Right lobe of liver (tissue), 6 donors: Measurements from ENCODE around the gene ENOX1. TPM values are rescaled to one million over a fixed set of nuclear protein-coding genes. Genes with fewer than 3 reads are reported as not detected.
A peak's percentile ranks its signal among the peaks of the same experiment; 100 is the strongest.

ENCODE experiments used
- ATAC-seq, 4 donors: fragments of 200-7000 bp; cut with Tn5 transposase; one replicate each; pipeline ENCODE4 v1.9.1; 2020; ENCODE audit warnings: mild to moderate bottlenecking in 4 of 4, moderate library complexity in 4 of 4
- DNase-seq, 3 donors: peaks; one replicate each; pipeline ENCODE4 v3.0.0-alpha.2; 2020
- H3K27ac ChIP-seq, 3 donors: fragments of 200-600 bp; one replicate each; pipeline ENCODE4 v1.8.0; 2022
- H3K27me3 ChIP-seq, 2 donors: fragments of 200-600 bp; one replicate each; pipeline ENCODE4 v1.8.0; 2022
- H3K36me3 ChIP-seq, 4 donors: fragments of 200-600 bp; sonication (generic) in 1 of 4; one replicate each; pipeline versions ENCODE4 v1.5.1 to v1.8.0; 2017 to 2022; ENCODE audit warnings: control low read depth in 1 of 4
- H3K4me1 ChIP-seq, 4 donors: fragments of 200-600 bp; sonication (generic) in 1 of 4; one replicate each; pipeline versions ENCODE4 v1.5.1 to v1.8.0; 2017 to 2022; ENCODE audit warnings: control low read depth in 1 of 4
- H3K4me3 ChIP-seq, 3 donors: fragments of 200-600 bp; one replicate each; pipeline ENCODE4 v1.8.0; 2022
- H3K9me3 ChIP-seq, 4 donors: fragments of 200-600 bp; sonication (generic) in 1 of 4; one replicate each; pipeline versions ENCODE4 v1.5.1 to v1.8.0; 2017 to 2022; ENCODE audit warnings: control low read depth in 1 of 4
- CTCF ChIP-seq, 4 donors: fragments of 200-600 bp in 3 of 4; fragments of 450-650 bp in 1 of 4; IDR thresholded peaks; one replicate each; pipeline versions ENCODE4 v1.5.1 to v1.8.0; 2016 to 2022; ENCODE audit warnings: antibody characterized with exemption in 4 of 4, mild to moderate bottlenecking in 2 of 4
- POLR2A ChIP-seq: fragments of 450-650 bp; IDR thresholded peaks from one replicate; pipeline ENCODE4 v1.6.1; 2017; ENCODE audit warnings: antibody characterized with exemption, mild to moderate bottlenecking
- WGBS: methylation state at CpG from one replicate; pipeline ENCODE4 v1.1.6; 2018; ENCODE audit warnings: low coverage, low lambda C conversion rate; ENCODE audit not compliant: insufficient coverage; ENCODE audit errors: missing lambda C conversion rate; 5-methylcytosine and 5-hydroxymethylcytosine counted together
- intact Hi-C, 2 donors: fragments of 100-400 bp; cut with DNase I; formaldehyde crosslinking; loops; one replicate each; pipeline versions ENCODE4 v1.11.2 to v1.14.1; 2022
- total RNA-seq, 6 experiments: library from RNA; depleted of rRNA in 2 of 6; stranded (reverse); fragments of >200 nt in 2 of 6; fragmentation: NEBNext Ultra II Directional in 3 of 6; extraction: Animal tissue kit (Norgen Biotek cat#: 25700) in 3 of 6; gene quantifications; one replicate each; pipeline versions ENCODE4 v1.1.0 to v1.2.4, GENCODE V29; 2016 to 2023
- donor health status: DM: no; HTN: yes; CAD: no.
- donor health status: DM: no; HTN: no; CAD: no.
- donor health status: DM: no; HTN: no; CAD: no.
- donor health status: DM: no; HTN: yes; CAD: no.
- donor health status: DM: no; HTN: yes; CAD: no.

ENOX1 gene
- total RNA-seq, 6 experiments from 2014 or later = 0.07 to 0.16 TPM; not detected in 4

GRCh38 chr13:43558326-43558725 lies 228.4 kb downstream of the ENOX1 start:
- H3K27ac ChIP-seq = no peak overlapping the region
- H3K36me3 ChIP-seq = no peaks in the 10 kb centered on the region
- no peaks in the 10 kb centered on the region for H3K27me3 ChIP-seq
- ATAC-seq = no peak
- H3K4me1 ChIP-seq = no peaks in the 10 kb centered on the region
- no peaks in the 10 kb centered on the region for H3K9me3 ChIP-seq
- TF ChIP-seq CTCF (IDR thresholded peaks at IDR 0.05) (no peak), POLR2A (no peak)
- 20% methylated on average over 1 of the region's 1 CpG for WGBS
- no peak overlapping the region for H3K4me3 ChIP-seq
- DNase-seq = no peak
- intact Hi-C loops = no loop called here

DNA sequence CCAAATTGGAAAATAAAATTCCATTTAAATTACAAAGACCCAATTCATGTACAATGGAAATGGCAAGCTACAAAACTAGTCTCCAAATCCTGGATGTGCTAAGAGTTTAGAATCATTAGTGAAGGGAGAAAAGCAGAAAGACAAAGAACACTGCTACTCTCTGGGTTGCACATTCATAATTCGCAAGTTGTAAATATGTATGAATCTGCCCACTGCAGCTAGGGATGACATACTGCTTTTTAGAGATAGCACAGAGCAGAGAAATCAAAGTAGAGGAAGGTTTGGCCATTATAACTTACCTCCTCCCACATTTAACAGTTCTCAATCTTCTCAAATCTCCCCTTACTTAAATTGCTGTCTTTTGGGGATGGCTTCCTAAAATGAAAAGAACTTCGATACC lies 231.1 kb downstream of the ENOX1 start:
- DNase-seq (no peak), ATAC-seq (no peak)
- H3K4me3 ChIP-seq = no peak overlapping the region
- 73% methylated on average over 1 of the region's 2 CpGs for WGBS
- H3K9me3 ChIP-seq = no peaks in the 10 kb centered on the region
- no peaks in the 10 kb centered on the region for H3K4me1 ChIP-seq
- H3K27ac ChIP-seq = no peak overlapping the region
- H3K27me3 ChIP-seq = no peaks in the 10 kb centered on the region
- intact Hi-C loops = no loop called here
- no peaks in the 10 kb centered on the region for H3K36me3 ChIP-seq
- no peak for TF ChIP-seq POLR2A
- no peak for TF ChIP-seq CTCF (IDR thresholded peaks at IDR 0.05)

GRCh38 chr13:43551897-43552456 lies 234.8 kb downstream of the ENOX1 start:
- H3K36me3 ChIP-seq = no peaks in the 10 kb centered on the region
- no peaks in the 10 kb centered on the region for H3K27me3 ChIP-seq
- TF ChIP-seq CTCF (IDR thresholded peaks at IDR 0.05) = no peak
- no peak for TF ChIP-seq POLR2A
- 51% methylated on average over 3 of the region's 3 CpGs for WGBS
- no peaks in the 10 kb centered on the region for H3K4me1 ChIP-seq
- no peak for DNase-seq
- no peak for ATAC-seq
- no peaks in the 10 kb centered on the region for H3K9me3 ChIP-seq
- intact Hi-C loops = no loop called here
- no peak overlapping the region for H3K4me3 ChIP-seq
- no peak overlapping the region for H3K27ac ChIP-seq

- intact Hi-C loops = no loop called here
- Histone ChIP-seq H3K27ac (no peak overlapping the region), H3K4me1 (no peaks in the 10 kb centered on the region), H3K27me3 (no peaks in the 10 kb centered on the region), H3K9me3 (no peaks in the 10 kb centered on the region), H3K4me3 (no peak overlapping the region), H3K36me3 (no peaks in the 10 kb centered on the region)
- 65% methylated on average over 3 of the region's 3 CpGs for WGBS
- ATAC-seq = no peak
- no peak for DNase-seq
- TF ChIP-seq POLR2A (no peak), CTCF (IDR thresholded peaks at IDR 0.05) (no peak)
Measured at GRCh38 chr13:43546816-43547215, 240.0 kb downstream of the ENOX1 start.

GRCh38 chr13:43546251-43546650 lies 240.5 kb downstream of the ENOX1 start:
- intact Hi-C loops = no loop called here
- ATAC-seq (peak in 1 of 4 donors; percentile 50), DNase-seq (peak in 1 of 3 donors; percentile 46)
- H3K4me1 ChIP-seq = no peaks in the 10 kb centered on the region
- no peaks in the 10 kb centered on the region for H3K27me3 ChIP-seq
- no peaks in the 10 kb centered on the region for H3K36me3 ChIP-seq
- H3K27ac ChIP-seq = no peak overlapping the region
- WGBS = 36% methylated on average over 3 of the region's 3 CpGs
- H3K4me3 ChIP-seq = no peak overlapping the region
- no peaks in the 10 kb centered on the region for H3K9me3 ChIP-seq
- TF ChIP-seq CTCF (IDR thresholded peaks at IDR 0.05) (no peak), POLR2A (no peak)
